Activated CD8-positive, alpha-beta memory T cell treated with anti-CD3 and anti-CD28 coated beads for 1 hour (primary cell): ENCODE measurements around the gene CEPT1.

Experiments used
- DNase-seq, 2 donors: peaks; one replicate each; pipeline ENCODE4 v3.0.0-alpha.2; 2020; ENCODE audit warnings: low read depth in 1 of 2; ENCODE audit errors: extremely low read depth in 1 of 2

The CEPT1 gene

GRCh38 chr1:111225717-111226400 is 85.8 kb downstream of the CEPT1 start:
- DNase-seq: no peak

- DNase-seq: no peak
These were observed 87.4 kb downstream of the CEPT1 start, which contains the start of gene CHI3L2 for GRCh38 chr1:111227434-111227833. TSS of gene CHI3L2 (plus strand) at chr1:111227713. CDS start at chr1:111227730, 17 bp downstream.

- DNase-seq: no peak
These were observed 88.1 kb downstream of the CEPT1 start for GRCh38 chr1:111227851-111228747.

- no peak for DNase-seq
These were observed 88.7 kb downstream of the CEPT1 start for GRCh38 chr1:111228748-111229126.

GRCh38 chr1:111232134-111232533 is 92.1 kb downstream of the CEPT1 start:
- DNase-seq: no peak

- no peak for DNase-seq
These were observed 94.2 kb downstream of the CEPT1 start for GRCh38 chr1:111234258-111234657.
